Astrocyte (in vitro differentiated cells and primary cell): Measurements from ENCODE around the gene LCE1A.

ENCODE experiments used
- CTCF ChIP-seq: IDR thresholded peaks from 2 replicates; pipeline ENCODE4 v1.5.1; 2011; ENCODE audit warnings: low read depth, mild to moderate bottlenecking, inconsistent platforms, low read length, moderate library complexity; ENCODE audit not compliant: insufficient read depth
- EZH2 ChIP-seq: IDR thresholded peaks from 2 replicates; pipeline ENCODE4 v1.6.1; 2012; ENCODE audit warnings: mild to moderate bottlenecking, low read length, inconsistent platforms; ENCODE audit not compliant: insufficient read depth

- TF ChIP-seq CTCF, result no peak
- TF ChIP-seq EZH2, result no peak
Observed at GRCh38 chr1:152866321-152866720, 39.0 kb downstream of the LCE1A start.
